Limb (tissue), 2 donors: ENCODE data around the gene UROS.
A peak's percentile ranks its signal among the peaks of the same experiment; 100 is the strongest.

ENCODE experiments used
- DNase-seq, 2 donors: peaks; one replicate each; pipeline ENCODE4 v3.0.0-alpha.2; 2016; ENCODE audit errors: extremely low spot score in 2 of 2

The UROS gene

GRCh38 chr10:125788156-125789034 is 34.7 kb downstream of the UROS start:
- no peak for DNase-seq

DNA sequence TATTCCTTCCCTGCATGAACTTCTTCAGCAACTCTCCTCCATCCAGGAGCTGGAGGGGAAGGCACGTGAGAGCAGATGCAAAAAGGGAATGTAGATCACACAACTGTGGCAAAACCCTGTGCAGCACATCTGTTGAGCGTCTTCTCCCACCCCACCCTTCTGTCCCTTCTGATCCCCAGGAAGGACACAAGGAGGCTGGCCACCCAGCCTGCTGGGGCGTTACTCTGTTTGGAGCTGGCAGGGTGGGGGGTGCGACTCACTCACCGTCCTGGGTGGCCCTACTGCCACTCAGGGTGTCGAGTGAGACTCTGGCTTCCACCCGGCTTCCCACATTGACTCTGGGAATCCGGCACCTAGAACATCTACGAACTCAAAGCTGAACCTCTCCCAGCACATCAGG is 37.3 kb downstream of the UROS start:
- no peak for DNase-seq

DNA sequence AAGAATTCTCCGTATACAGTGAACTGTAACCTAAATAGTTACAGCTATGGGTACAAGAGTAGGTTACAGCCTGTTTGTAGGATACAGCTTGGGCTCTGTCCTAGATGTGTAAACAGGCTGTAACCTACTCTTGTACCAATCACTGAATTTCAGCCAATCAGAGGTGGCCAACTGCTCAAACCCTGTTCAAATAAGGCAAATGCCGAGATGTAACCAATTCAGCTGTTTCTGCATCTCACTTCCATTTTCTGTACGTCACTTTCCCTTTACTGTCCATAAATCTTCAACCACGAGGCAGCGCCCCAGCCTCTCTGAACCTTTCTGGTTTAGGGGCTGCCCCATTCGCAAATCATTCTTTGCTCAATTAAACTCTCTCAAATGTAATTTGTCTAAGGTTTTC is 39.1 kb downstream of the UROS start:
- DNase-seq, result no peak

DNA sequence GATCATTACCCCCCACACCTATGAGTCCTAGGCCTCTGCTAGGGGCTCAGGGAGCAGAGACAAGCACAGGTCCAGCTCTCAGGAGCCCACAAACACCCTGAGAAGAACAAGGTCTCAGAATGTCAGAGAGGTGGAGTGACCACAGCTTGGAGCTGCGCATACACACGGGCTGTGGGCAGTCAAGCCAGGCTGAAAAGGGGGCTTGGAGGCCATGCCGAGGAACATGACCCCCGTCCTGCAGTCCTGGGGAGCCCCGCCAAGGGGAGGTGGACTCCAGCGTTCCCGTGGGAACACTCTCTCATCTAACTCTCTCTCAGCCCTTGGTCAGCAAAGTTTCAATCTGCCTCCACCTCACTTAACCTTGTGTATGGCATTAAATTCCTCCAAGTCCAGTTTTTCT is 39.6 kb downstream of the UROS start:
- DNase-seq, result no peak

DNA sequence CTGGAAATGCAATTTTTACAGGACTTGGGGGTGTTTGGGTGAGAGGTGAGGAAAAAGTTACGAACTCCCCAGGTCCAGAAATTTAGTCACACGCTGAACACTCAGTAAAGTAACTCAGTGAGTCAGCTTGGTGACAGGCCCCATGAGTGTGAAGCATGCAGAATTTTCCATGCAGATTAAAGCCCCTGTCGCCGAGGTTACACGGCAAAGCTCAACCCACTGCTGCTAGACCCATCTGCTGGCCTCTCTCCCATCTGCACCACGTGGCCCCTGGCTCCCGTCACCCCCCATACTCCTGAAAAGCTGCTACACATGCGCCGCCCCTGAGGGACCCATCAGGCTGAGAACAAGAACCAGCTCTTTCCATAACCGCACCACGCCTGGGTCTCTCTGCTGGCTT is 40.4 kb downstream of the UROS start:
- peak; percentile 15 to 62 for DNase-seq

- no peak for DNase-seq
These were observed 41.0 kb downstream of the UROS start for GRCh38 chr10:125782054-125782453.

DNA sequence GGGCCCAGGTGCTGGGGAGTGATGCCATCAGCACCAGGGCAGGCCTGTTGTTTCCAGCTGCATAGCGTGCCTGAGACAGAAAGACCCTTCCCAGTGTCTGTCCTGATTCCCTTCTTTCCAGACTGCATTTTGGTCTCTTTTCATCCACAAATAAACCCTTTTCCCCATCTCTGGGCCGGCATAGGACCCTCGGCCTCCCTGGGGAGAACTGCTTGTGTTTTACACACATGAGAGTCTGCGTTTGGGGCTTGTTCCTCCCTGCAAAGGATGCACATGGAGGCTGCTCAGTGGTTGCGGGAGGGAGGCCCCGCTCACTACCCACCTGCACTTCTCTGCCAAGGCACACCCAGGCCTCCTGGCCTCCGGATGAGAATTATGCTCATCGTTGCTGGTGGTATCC is 41.7 kb downstream of the UROS start:
- DNase-seq, result no peak

DNA sequence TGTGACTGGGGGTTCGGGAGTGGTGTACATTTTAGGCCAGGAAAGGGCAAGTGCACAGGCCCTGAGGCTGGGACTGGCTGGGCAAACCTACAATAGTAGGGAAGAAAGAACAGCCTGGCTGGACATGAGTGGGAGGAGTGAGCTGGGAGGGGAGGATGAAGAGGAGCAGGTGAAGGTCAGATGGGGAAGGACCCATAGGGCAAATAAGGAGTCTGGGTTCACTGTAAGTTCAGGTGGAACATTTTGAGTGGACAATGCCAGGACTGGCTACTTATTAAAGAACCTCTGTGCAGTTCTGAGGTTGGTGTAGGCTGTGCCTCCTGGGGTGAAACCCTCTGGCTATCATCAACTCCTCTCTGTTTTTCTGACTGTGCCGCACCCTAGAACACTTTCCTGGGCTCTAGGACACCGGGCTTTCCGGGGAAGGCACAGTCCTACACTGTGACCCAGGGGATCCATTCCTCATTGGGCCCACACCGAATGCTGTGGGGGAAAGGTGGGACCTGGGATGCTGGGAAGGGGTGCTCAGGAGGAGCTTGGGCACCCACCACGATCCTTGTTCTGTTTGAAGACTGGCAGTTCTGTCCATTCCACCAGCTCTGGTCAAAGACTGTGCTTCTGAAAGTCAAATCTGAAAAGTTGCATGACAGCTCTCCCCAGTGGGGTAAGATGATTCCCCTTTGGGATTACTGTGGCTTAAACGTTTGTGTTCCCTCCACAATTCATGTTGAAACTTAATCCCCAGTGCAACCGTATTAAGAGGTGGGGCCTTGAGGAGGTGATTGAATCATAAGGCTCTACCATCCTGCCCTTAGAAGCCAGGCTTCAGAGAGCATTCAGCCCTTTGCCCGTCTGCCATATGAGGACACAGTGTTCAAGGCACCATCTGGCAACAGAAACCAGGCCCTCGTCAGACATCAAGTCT is 43.4 kb downstream of the UROS start:
- DNase-seq, result no peak

- DNase-seq, result no peak
These were observed 44.5 kb downstream of the UROS start for GRCh38 chr10:125778556-125778955.

GRCh38 chr10:125777806-125778205 is 45.3 kb downstream of the UROS start:
- DNase-seq, result no peak

DNA sequence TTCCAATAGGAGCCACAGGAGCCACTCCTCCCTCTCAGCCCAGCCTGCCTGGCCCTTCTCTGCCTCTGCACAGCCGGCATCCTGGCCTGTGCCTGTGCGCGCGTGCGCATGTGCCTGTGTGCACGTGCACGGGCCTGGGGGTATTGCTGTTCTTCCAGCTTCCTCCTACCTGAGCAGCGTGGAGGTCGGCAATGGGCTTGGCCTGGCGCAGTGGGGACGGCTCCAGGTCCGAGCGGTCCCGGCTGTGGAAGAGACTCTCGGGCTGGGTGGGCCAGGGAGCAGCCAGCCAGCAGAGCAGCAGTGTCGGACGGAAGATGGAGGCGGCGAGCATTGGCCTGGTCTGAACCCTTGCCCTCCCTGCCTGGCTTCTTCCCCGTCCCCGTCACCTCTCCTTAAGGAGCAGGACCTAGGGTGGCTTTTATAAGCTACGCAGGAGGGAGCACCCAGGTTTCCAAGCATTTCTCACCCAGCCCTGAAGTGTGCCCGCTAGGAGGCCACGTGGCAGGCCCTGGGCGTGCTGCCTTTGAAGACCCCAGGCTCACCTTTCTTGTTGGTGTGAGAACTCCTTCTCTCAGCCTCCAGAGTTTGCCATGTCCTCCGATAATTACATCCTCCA is 47.5 kb downstream of the UROS start, which contains the start of gene MMP21:
Gene MMP21, minus strand, starts transcription at position 331 of the 616 bp plus-strand sequence. Its CDS starts 0 bp downstream, at position 331.
- DNase-seq, result no peak

DNA sequence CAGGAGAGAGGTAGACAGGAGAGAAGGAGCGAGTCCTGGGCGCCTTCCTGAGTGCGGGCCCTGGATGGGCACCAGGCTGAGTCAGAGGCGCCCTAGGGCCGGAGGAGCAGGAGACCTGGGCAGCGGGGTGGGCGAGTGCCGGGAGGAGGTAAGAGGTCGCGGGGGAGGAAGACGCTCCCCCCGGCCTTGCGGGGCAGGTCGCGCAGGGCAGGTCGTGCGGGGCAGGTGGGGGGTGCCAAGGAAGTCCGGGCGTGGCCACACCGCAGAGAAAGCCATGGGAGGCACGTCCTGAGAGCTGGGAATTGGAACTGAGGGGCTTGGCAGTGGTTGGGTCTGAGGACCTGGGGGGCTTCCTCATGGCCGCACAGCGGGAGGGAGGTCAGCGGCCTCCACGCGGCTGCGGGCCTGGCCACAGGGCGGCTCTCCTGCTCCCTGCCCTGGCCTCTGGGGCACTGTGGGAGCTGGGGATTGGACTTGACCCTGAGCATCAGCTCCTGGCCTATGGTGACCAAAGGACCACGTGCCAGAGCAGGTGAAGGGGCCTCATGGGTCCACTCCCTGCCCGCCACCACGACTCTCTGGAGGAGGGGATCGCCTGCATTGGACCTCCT is 48.4 kb downstream of the UROS start:
- DNase-seq, result no peak

- no peak for DNase-seq
These were observed 49.1 kb downstream of the UROS start for GRCh38 chr10:125773687-125774543.

DNA sequence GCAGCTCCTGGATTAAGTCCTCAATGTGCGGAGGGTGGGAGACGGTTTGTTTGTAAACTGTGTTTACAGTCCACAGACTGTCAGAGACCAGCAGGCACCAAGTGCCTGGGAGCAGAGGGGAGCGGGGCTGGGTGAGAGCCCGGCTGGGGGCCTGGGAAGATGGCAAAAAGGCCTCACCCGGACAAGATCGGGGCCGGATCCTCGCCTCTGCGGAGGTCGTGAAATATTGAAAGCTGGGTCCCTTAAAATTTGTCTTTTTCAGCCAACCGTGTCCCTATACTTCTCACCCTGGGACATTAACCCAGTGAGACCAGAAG is 50.2 kb downstream of the UROS start:
- DNase-seq, result no peak

GRCh38 chr10:125772112-125772863 is 50.8 kb downstream of the UROS start:
- DNase-seq, result no peak

GRCh38 chr10:125770844-125771243 is 52.2 kb downstream of the UROS start:
- DNase-seq, result no peak

DNA sequence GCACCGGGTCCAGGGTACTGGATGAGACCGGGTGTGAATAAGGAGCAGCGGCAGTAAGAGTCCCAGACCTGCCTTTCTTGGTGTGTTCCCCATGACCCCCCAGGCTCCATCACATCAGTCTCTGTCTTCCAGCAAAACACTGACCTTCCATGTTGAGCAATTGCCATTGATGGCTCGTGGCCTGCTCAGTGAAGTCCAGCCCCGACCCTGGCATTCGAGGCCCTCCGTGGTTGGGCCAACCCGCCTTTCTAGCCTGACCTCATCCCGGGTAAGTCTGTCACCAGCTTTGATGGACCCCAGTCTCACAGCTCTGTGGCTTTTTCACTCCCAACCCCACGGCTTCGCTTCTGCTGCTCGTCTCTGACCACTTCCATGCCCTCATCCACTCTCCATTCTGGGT is 53.9 kb downstream of the UROS start:
- no peak for DNase-seq

- peak in 1 of 2 donors; percentile 89 for DNase-seq
These were observed 54.7 kb downstream of the UROS start for GRCh38 chr10:125768219-125768855.

GRCh38 chr10:125766511-125766910 is 56.5 kb downstream of the UROS start:
- DNase-seq, result no peak
